Measurements from ENCODE around the gene MAFB. TPM values are rescaled to one million over a fixed set of nuclear protein-coding genes. Genes with fewer than 3 reads are reported as not detected.

Gene MAFB
- total RNA-seq, 2 experiments from 2014 or later = 3.3 to 3.7 TPM

- ATAC-seq (ENCODE audit: poor library complexity) (no peak), DNase-seq (no peak)
- Mint-ChIP-seq H3K36me3 (ENCODE audit: low read depth) (no peaks in the 10 kb centered on the region), H3K27ac (no peak overlapping the region), H3K4me3 (no peak overlapping the region), H3K4me1 (ENCODE audit: low read depth) (no peaks in the 10 kb centered on the region), H3K9me3 (no peaks in the 10 kb centered on the region), H3K27me3 (peaks cover 22% of the 10 kb centered on the region)
- peaks cover 0 to 2% of the 10 kb centered on the region in 2 experiments for H3K27me3 ChIP-seq (ENCODE audit: control insufficient read depth in 1 of 2, insufficient read depth in 2 of 2, low read length in 2 of 2)
- intact Hi-C loops (cut with DNase I, micrococcal nuclease) = no loop called here
- H3K4me3 ChIP-seq (ENCODE audit: low read length) = no peak overlapping the region
- H3K9me3 ChIP-seq (ENCODE audit: control insufficient read depth in 1 of 2, insufficient read depth in 1 of 2, low read length in 2 of 2) = no peaks in the 10 kb centered on the region
- no peak overlapping the region for H3K27ac ChIP-seq (ENCODE audit: low read depth in 1 of 2, low read length in 2 of 2)
- CTCF ChIA-PET = no interaction called here
- POLR2A ChIA-PET = no interaction called here
- H3K36me3 ChIP-seq (ENCODE audit: insufficient read depth, low read length) = no peaks in the 10 kb centered on the region
- no peak for TF ChIP-seq CTCF (IDR thresholded peaks at IDR 0.05)
- H3K4me1 ChIP-seq (ENCODE audit: insufficient read depth, low read length) = no peaks in the 10 kb centered on the region
Observed at GRCh38 chr20:40652441-40652987, 36.5 kb downstream of the MAFB start.

- no peak for ATAC-seq (ENCODE audit: poor library complexity)
- H3K36me3 Mint-ChIP-seq (ENCODE audit: low read depth) = no peaks in the 10 kb centered on the region
- CTCF ChIA-PET = no interaction called here
- no peaks in the 10 kb centered on the region for H3K4me1 Mint-ChIP-seq (ENCODE audit: low read depth)
- no peak for DNase-seq
- H3K27ac Mint-ChIP-seq = no peak overlapping the region
- TF ChIP-seq CTCF (IDR thresholded peaks at IDR 0.05) = no peak
- Histone ChIP-seq H3K27me3 (ENCODE audit: control insufficient read depth in 1 of 2, insufficient read depth in 2 of 2, low read length in 2 of 2) (peaks cover 0 to 2% of the 10 kb centered on the region in 2 experiments), H3K36me3 (ENCODE audit: insufficient read depth, low read length) (no peaks in the 10 kb centered on the region), H3K4me3 (ENCODE audit: low read length) (no peak overlapping the region), H3K27ac (ENCODE audit: low read depth in 1 of 2, low read length in 2 of 2) (no peak overlapping the region), H3K9me3 (ENCODE audit: control insufficient read depth in 1 of 2, insufficient read depth in 1 of 2, low read length in 2 of 2) (no peaks in the 10 kb centered on the region), H3K4me1 (ENCODE audit: insufficient read depth, low read length) (no peaks in the 10 kb centered on the region)
- peaks cover 20% of the 10 kb centered on the region for H3K27me3 Mint-ChIP-seq
- POLR2A ChIA-PET = no interaction called here
- no peaks in the 10 kb centered on the region for H3K9me3 Mint-ChIP-seq
- intact Hi-C loops (cut with DNase I, micrococcal nuclease) = no loop called here
- no peak overlapping the region for H3K4me3 Mint-ChIP-seq
Observed at GRCh38 chr20:40651151-40651550, 37.9 kb downstream of the MAFB start.

DNA sequence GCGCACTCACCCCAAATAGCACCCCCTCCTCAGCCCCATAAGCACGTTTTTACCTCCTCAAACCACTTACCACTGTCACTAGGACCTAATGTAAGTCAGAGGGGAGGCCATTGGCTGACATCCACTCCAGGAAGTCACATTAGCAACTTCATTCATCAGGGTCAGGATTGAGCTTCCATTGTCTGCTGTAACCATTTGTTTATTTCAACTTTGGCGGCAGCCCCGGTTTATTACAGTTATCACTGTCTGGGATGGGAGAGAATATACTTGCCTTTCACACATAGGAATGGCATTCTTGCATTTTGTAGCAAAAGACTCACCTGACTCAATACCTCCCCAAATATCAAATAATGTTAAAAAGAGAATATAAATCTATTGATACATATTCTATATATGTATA is 38.3 kb downstream of the MAFB start:
- Mint-ChIP-seq H3K4me1 (ENCODE audit: low read depth) (no peaks in the 10 kb centered on the region), H3K36me3 (ENCODE audit: low read depth) (no peaks in the 10 kb centered on the region), H3K9me3 (no peaks in the 10 kb centered on the region), H3K27ac (no peak overlapping the region), H3K27me3 (peaks cover 20% of the 10 kb centered on the region), H3K4me3 (no peak overlapping the region)
- CTCF ChIA-PET = no interaction called here
- POLR2A ChIA-PET = no interaction called here
- H3K36me3 ChIP-seq (ENCODE audit: insufficient read depth, low read length) = no peaks in the 10 kb centered on the region
- H3K4me1 ChIP-seq (ENCODE audit: insufficient read depth, low read length) = no peaks in the 10 kb centered on the region
- no peak overlapping the region for H3K27ac ChIP-seq (ENCODE audit: low read depth in 1 of 2, low read length in 2 of 2)
- ATAC-seq (ENCODE audit: poor library complexity) = no peak
- H3K9me3 ChIP-seq (ENCODE audit: control insufficient read depth in 1 of 2, insufficient read depth in 1 of 2, low read length in 2 of 2) = no peaks in the 10 kb centered on the region
- H3K4me3 ChIP-seq (ENCODE audit: low read length) = no peak overlapping the region
- TF ChIP-seq CTCF (IDR thresholded peaks at IDR 0.05) = no peak
- DNase-seq = no peak
- peaks cover 0 to 2% of the 10 kb centered on the region in 2 experiments for H3K27me3 ChIP-seq (ENCODE audit: control insufficient read depth in 1 of 2, insufficient read depth in 2 of 2, low read length in 2 of 2)
- intact Hi-C loops (cut with DNase I, micrococcal nuclease) = no loop called here
